ENCODE data around the gene TEX29.

The TEX29 gene

GRCh38 chr13:111298214-111298975 lies 22.0 kb upstream of the TEX29 start:
- Histone ChIP-seq H3K4me2 (ENCODE audit: low read length) (no peak overlapping the region), H3K9ac (ENCODE audit: low read length) (no peak overlapping the region), H3K9me2 (ENCODE audit: low read depth, low read length) (no peaks in the 10 kb centered on the region), H3K27me3 (ENCODE audit: insufficient read depth, low read length) (no peaks in the 10 kb centered on the region), H4K20me1 (ENCODE audit: insufficient read depth, low read length) (no peaks in the 10 kb centered on the region), H3K4me3 (ENCODE audit: low read depth, low read length, poor library complexity, severe bottlenecking) (no peak overlapping the region), H3K79me2 (ENCODE audit: insufficient read depth, low read length) (no peaks in the 10 kb centered on the region), H3K9me3 (ENCODE audit: low read length) (no peaks in the 10 kb centered on the region), H3K36me3 (ENCODE audit: insufficient read depth, low read length) (peaks cover 95% of the 10 kb centered on the region), H3K27ac (ENCODE audit: low read depth, low read length, poor library complexity, severe bottlenecking) (no peak overlapping the region), H3K4me1 (ENCODE audit: insufficient read depth, low read length, severe bottlenecking) (no peaks in the 10 kb centered on the region), H3F3A (ENCODE audit: insufficient read depth, low read length) (no peaks in the 10 kb centered on the region), H2AFZ (ENCODE audit: low read length) (no peak overlapping the region)
- no peak for TF ChIP-seq CTCF (IDR thresholded peaks at IDR 0.05; ENCODE audit: low read length)
- TF ChIP-seq EZH2 (IDR thresholded peaks at IDR 0.05; ENCODE audit: borderline replicate concordance, low read length), result no peak

- H3K36me3 ChIP-seq (ENCODE audit: insufficient read depth, low read length), result peaks cover 97% of the 10 kb centered on the region
- no peak overlapping the region for H3K4me3 ChIP-seq (ENCODE audit: low read depth, low read length, poor library complexity, severe bottlenecking)
Measured at GRCh38 chr13:111302045-111302726, 18.3 kb upstream of the TEX29 start.

GRCh38 chr13:111303559-111303958 lies 16.9 kb upstream of the TEX29 start:
- no peaks in the 10 kb centered on the region for H3K9me2 ChIP-seq (ENCODE audit: low read depth, low read length)
- TF ChIP-seq EZH2 (IDR thresholded peaks at IDR 0.05; ENCODE audit: borderline replicate concordance, low read length), result no peak
- no peak for TF ChIP-seq CTCF (IDR thresholded peaks at IDR 0.05; ENCODE audit: low read length)
- H3K27ac ChIP-seq (ENCODE audit: low read depth, low read length, poor library complexity, severe bottlenecking), result no peak overlapping the region
- no peaks in the 10 kb centered on the region for H3K9me3 ChIP-seq (ENCODE audit: low read length)
- no peaks in the 10 kb centered on the region for H3F3A ChIP-seq (ENCODE audit: insufficient read depth, low read length)
- no peak overlapping the region for H2AFZ ChIP-seq (ENCODE audit: low read length)
- H3K4me2 ChIP-seq (ENCODE audit: low read length), result no peak overlapping the region
- H3K9ac ChIP-seq (ENCODE audit: low read length), result no peak overlapping the region
- H4K20me1 ChIP-seq (ENCODE audit: insufficient read depth, low read length), result no peaks in the 10 kb centered on the region
- no peaks in the 10 kb centered on the region for H3K27me3 ChIP-seq (ENCODE audit: insufficient read depth, low read length)
- H3K4me3 ChIP-seq (ENCODE audit: low read depth, low read length, poor library complexity, severe bottlenecking), result no peak overlapping the region
- peaks cover 97% of the 10 kb centered on the region for H3K36me3 ChIP-seq (ENCODE audit: insufficient read depth, low read length)
- no peaks in the 10 kb centered on the region for H3K4me1 ChIP-seq (ENCODE audit: insufficient read depth, low read length, severe bottlenecking)
- no peaks in the 10 kb centered on the region for H3K79me2 ChIP-seq (ENCODE audit: insufficient read depth, low read length)

More at GRCh38 chr13:111302045-111302726, 18.3 kb upstream of the TEX29 start:
- H4K20me1 ChIP-seq (ENCODE audit: insufficient read depth, low read length), result no peaks in the 10 kb centered on the region
- no peak for TF ChIP-seq CTCF (IDR thresholded peaks at IDR 0.05; ENCODE audit: low read length)
- no peak for TF ChIP-seq EZH2 (IDR thresholded peaks at IDR 0.05; ENCODE audit: borderline replicate concordance, low read length)
- no peaks in the 10 kb centered on the region for H3K27me3 ChIP-seq (ENCODE audit: insufficient read depth, low read length)
- H3K9me2 ChIP-seq (ENCODE audit: low read depth, low read length), result no peaks in the 10 kb centered on the region
- H3K9me3 ChIP-seq (ENCODE audit: low read length), result no peaks in the 10 kb centered on the region
- H2AFZ ChIP-seq (ENCODE audit: low read length), result no peak overlapping the region
- H3K4me1 ChIP-seq (ENCODE audit: insufficient read depth, low read length, severe bottlenecking), result no peaks in the 10 kb centered on the region
- H3K9ac ChIP-seq (ENCODE audit: low read length), result no peak overlapping the region
- H3F3A ChIP-seq (ENCODE audit: insufficient read depth, low read length), result no peaks in the 10 kb centered on the region
- no peaks in the 10 kb centered on the region for H3K79me2 ChIP-seq (ENCODE audit: insufficient read depth, low read length)
- no peak overlapping the region for H3K27ac ChIP-seq (ENCODE audit: low read depth, low read length, poor library complexity, severe bottlenecking)
- no peak overlapping the region for H3K4me2 ChIP-seq (ENCODE audit: low read length)

All from OCI-LY1 (cell line).